Stimulated activated CD8-positive, alpha-beta memory T cell treated with anti-CD3 and anti-CD28 coated beads, Interleukin-7, amount 100 ng/mL, for 4 hours (primary cell): ENCODE measurements around the gene FBXW11.
"Not testable (repeated sequence)": the region's sequence is repeated elsewhere in the genome, so short reads cannot be mapped to it uniquely, and the experiment has no call there.

Experiments
- DNase-seq, 2 donors: peaks; one replicate each; pipeline ENCODE4 v3.0.0-alpha.2; 2020; ENCODE audit warnings: low read depth in 2 of 2

Gene FBXW11

DNA sequence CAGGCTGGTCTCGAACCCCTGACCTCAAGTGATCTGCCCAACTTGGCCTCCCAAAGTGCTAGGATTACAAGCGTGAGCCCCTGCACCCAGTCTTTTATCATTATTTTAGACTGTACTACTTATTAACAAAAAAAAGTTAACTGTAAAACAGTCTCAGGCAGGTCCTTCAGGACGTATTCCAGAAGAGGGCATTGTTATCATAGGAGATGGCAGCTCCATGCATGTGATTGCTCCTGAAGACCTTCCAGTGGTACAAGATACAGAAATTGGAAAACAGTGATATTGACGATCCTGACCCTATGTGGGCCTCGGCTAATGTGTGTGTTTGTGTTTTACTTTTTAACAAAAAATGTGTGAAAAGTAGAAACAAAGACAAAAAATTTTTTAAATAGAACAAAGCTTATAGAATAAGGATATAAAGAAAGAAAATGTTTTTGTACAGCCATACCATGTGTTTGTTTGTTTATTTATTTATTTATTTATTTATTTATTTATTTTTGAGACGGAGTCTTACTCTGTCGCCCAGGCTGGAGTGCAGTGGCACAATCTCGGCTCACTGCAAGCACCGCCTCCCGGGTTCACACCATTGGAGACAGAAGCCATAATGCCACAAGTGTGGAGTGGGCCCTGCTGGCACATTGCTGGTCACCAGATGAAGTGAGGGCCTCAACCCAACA lies 13.8 kb upstream of the FBXW11 start:
- DNase-seq: not testable (repeated sequence)

DNA sequence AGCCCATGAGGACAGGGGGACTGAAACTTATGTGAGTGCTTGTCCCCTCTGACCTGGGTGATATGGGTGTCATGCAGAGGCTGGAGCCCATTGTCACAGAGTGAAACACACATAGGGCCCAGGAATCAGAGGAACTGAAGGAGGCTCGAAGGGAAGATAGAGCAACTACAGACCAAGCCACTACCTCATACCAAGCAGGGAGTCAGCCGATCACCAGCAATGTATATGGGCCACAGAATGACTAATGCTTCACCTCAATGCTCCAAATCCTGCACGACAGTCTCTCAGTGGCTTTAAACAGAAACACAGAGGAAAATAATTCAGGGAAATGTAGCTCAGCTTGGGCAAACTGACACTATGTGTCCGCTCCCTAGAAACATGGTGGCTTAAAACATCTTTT lies 8.9 kb upstream of the FBXW11 start:
- DNase-seq: no peak

DNA sequence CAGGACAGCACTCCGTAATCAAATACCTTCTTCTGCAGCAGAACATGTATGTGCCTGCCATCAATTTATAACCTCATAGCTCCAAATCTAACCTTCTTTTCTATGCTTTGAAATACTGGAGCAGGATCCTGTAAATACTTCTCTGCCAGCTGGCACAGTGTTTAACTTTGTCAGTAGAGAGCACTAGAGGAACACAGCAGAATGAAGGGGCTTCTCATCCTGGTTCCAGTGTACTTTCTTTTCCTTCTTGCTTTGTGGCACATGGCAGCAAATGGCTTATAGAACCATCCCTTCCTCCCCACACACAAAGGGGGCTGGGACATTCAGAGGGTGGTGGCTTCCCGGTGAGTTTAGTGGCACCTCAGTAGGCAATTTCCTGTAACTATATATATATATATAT lies 3.8 kb upstream of the FBXW11 start:
- DNase-seq: no peak

DNA sequence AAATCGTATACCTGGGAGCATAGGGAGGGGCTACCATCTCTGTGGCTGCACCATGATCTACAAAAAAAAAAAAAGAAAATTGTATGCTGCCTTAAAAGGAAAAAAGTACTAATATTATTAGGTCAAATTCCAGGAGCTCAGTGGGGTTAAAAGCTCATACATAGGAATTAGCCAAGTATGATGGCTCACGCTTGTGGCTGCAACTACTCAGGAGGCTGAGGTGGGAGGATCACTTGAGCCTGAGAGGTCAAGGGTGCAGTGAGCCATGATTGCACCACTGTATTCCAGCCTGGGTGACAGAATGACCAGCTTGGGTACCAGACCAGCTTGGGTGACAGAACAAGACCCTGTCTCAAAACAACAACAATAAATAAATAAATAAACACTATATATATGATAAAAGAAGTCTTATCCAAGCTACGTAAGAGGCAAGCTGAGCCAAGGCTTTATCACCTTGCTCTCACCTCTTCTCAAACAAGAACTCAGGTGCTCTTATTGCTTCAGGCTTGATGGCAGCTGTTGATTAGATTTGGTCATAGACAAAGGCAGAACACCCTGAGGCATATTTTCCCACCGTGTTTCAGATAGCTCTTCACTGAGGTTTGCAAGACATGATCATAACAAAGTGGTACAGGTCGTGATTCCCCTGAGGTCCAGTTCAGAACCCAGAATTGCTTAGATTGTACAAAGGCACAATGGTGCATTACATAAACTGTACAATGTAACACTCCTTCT lies 3.3 kb upstream of the FBXW11 start:
- no peak for DNase-seq

DNA sequence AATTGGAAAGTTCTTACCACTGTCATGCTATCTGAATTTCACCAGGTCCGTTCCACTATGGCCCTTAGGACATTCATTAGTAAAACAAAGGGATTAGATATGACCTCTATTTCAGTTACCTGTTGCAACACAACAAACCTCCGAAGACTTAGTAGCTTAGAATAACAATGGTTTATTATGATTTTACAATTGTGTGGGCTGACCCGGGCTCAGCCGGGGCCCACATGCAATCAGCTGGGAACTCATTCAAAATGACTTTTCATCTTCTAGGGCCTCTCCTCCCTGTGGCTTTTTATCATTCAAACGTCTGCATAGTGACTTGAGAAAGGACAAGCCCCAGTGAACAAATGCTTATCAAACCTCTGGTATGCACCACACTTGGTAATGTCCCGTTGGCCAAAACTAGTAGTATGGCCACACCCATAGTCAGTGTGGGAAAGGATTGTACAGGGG lies 2.3 kb upstream of the FBXW11 start:
- DNase-seq: no peak

DNA sequence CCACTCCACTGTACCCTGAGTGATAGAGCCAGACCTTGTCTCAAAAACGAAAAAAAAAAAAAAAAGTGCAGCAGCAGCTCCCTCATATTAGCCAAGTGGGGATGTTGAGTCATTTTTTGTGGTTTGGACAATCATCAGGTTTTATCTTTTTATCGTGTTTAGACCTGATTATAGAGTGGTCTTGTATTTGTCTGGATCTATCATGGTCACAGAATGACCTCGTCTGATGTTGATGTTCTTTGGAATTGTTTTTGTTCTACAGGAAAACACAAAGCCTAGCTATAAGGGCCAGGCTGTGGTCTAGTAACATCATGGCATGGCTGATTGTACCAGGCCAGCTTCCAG lies 1.6 kb upstream of the FBXW11 start:
- DNase-seq: no peak

DNA sequence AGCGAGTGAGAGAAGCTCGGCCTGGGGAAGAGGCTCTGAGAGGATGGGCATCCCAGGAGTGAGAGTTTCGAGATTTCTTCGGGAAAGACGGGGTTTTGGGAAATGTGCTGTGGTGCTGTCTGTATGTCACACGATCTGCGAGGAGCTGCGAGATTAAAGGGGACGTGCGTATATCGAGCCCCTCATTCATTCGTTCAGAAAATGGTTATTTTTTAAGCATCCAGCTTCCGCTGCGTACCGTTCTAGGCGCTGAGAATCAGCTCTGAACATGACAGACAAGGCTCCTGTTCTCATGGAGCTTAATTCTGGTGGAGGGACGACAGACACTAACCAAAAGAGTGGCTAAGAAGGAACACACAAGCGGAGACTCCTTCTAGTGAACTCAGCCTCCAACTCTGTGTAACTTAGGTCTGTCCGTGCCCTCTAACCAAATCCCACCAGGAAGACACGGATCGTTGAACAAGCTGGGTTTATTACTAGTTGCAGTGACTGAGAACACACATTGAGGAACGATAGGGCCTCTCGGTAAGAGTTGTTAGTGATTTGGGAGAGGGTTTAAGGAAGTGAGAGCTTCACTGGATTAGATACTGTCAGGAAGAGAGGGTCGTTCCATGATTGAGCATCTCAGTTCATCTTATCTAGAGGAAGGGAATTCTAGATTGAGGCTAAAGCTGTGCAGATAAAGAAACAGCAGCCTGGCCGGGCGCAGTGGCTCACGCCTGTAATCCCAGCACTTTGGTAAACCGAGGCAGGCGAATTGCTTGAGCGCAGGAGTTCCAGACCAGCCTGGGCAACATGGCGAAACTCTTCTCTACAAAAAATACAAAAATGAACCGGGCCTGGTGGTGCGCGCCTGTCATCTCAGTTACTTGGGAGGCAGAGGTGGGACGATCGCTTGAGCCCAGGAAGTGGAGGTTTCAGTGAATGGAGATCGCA lies 1.0 kb upstream of the FBXW11 start:
- DNase-seq: no peak

DNA sequence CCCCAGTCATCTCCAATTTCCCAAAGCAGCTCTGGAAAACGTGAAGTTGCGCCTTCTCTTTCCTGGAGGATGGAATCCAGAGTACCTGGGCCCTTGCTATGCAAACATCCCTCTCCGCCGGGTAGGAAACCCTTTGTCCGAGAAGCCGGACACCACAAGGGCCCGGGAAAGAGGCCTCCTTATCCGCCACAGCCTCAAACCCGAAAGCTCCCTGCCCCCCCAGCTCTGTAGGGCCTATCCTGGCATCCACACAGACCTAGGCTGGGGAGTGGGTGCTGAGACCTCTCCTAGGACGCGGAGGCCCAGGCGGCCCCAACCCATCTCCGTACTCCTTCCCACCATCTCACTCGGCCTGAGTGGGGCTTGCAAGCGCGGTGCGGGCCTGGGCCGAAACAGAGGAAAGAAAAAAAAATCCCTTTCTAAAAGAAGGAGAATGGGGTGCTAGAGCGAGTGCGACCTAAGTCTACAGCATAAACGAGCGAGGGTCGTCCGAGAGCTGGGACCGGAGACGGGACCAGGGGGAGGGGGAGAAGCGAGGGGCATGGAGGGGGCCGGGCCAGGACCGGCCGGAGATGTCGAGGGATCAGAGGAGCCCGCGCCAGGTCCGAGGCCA lies 624 bp downstream of the FBXW11 start:
- no peak for DNase-seq

DNA sequence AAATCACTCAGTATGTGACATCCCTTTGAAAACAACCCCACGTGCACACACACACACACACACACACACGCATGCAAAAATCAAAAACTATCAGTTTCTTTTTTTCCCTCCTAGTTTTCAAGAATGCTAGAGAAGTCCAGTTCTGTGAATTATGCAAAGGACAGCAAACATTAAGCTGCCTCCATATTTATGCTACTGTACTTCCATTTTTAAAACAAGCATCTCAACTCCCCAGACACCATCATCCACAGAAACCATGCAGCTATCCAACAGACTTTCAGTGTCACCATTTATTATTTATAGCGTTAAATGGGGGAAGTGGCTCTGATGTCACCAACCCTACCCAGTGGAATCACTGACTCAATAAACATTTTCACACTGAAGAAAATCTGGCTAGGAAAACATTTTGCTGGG lies 1.6 kb downstream of the FBXW11 start:
- no peak for DNase-seq

DNA sequence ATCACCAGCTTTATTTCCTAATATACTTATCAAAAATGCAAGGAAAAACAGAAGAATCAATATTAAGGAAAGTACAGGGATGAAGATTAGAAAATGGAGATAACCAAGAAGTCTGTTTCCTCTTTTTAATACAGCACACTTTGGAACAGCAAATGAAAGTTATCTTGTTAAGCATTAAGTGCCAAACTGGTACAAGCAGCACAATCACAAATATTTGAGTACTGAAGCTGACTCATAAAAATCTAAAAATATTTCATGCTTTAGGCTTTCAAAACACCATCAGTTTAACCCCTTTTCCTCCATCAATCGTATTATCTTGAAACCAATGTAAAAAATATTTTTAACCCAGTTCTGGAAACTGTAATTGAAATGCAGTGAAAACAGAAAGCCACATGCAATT lies 2.7 kb downstream of the FBXW11 start:
- DNase-seq: no peak

DNA sequence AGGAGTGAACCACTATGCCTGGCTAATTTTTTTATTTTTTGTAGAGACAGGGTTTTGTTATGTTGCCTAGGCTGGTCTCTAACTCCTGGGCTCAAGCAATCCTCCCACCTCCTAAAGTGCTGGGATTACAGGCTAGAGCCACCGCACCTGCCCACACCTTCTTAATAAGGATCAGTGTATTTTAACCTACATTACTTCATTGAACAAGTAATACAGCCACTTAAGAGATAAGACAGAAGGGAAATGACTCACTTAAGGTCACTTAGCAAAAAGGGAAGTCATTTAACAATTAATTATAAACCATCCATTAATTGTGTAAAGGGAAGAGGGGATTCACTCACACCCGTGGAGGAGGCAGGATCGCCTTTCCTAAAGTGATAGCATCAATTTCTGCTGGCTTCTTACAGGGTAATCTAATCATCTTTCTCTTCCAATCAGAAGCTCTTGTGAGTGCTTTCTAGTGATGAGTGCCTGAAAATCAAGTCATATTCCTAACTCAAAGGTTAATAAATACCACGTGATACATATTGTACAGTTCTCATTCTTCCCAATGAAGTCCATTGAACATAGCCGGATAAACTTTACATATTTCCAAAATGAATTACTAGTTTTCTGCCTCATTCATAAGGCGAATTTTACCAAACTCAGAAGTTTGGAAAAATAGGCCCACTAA lies 3.5 kb downstream of the FBXW11 start:
- no peak for DNase-seq

DNA sequence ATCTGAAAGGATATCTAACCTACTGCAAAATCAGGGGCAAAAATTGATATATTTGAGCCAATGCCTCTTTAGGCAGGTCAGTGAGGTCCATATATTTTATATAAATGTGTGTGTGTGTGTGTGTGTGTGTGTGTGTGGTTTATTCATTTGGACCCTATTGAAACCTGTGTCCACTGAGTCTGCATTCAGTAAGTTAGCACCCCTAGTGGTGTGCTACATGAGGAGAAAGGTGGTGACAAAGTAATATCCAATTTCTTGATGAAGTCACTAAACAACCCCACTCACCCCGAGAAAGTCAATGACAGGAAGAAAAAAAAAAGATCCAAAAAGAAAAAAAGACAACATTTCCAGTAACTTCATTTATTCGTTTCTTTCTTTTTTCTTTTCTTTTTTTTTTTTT lies 4.1 kb downstream of the FBXW11 start:
- no peak for DNase-seq

DNA sequence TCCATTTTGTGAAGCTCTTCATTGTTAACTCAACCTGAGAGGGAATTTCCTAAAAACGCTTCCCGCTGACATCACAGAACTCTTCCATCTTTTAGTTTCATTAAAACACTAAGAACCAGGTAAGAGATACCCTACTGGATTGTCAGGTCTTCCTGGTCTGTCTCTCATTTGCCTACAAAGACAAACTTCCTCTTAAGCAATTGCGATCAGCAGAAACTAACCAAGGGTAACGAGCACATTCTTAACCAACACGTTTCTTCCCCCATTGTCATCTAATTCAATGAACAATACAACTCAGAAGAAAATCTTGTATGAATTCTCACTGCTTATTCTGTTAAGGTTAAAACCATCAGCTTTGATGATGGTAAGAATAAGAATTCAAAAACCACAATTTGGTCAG lies 6.6 kb downstream of the FBXW11 start:
- no peak for DNase-seq

DNA sequence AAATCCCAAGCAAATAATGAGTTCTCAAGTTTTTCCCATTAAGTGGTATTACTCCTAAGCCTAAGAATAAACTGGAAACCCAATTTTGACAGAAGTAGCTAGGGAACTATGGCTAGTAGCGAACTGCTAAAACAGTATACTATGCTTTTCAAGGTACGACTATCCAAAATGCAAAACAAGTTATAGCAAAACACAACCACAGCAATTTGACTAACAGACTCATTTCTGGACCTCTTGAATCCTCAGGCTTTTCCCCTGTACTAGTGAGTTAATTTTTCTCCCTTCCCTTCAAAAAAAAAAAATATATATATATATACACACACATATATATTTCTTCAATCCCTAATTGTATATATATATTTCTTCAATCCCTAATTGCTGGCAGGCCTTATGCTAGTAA lies 7.3 kb downstream of the FBXW11 start:
- DNase-seq: no peak

DNA sequence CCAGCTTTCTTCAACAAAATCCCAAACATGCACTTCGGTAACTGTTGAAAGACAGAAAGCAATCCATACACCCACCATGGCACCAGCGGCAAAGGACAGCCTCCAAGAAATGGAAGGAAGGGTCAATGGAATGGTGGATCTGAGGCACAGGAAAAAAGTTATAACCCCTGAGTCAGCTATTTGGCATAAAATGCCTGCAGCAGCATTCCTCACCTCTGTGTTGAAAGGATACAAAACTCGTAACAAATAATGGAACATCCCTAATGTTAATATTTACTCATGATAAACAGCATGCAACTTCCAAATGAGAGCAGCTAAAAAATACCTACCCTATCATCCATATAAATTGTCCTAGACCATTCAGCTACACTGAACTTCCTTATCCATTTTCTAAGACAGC lies 9.4 kb downstream of the FBXW11 start:
- DNase-seq: no peak

DNA sequence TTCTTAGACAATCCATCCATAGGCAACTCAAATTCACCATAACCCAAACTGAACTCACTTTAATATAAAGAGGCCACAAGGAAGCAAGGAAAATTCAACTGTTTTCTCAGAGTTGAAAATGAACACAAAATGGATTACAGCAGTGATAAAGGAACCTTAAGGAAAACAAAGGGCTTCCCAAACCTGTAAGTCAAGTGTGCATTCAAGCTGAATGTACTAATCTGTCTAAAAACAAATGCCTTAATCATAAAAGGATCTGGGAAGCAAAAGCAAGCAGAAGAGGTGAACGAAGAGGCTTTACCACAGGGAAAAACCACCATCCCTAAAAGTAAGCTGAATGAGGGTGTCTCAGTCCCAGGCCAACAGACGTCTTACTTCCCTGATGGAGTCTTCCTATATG lies 13.6 kb downstream of the FBXW11 start:
- DNase-seq: no peak

DNA sequence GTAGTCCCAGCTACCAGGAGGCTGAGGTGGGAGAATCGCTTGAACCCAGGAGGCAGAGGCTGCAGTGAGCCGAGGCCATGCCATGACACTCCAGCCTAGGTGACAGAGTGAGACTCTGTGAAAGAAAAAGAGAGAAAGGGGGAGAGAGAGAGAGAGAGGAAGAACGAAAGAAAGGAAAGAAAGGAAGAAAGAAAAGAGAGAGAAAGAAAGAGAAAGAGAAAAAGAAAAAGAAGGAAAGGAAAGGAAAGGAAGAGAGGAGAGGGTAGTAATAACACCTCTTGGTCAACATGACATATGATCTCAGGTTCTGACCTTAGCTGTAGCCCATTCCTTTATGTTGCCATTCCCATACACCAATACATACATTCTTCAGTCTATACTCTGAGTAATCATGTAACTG lies 14.1 kb downstream of the FBXW11 start:
- DNase-seq: no peak

DNA sequence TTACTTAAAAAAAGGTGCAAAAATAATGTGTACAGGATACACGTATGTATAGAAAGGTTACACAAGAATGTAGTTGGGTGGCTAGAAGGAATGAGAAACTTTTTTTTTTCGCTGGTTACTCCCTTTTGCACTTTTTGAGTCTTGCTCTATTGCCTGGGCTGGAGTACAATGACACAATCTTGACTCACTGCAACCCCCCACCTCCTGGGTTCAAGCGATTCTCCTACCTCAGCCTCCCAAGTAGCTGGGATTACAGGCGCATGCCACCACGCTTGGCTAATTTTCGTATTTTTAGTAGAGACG lies 15.8 kb downstream of the FBXW11 start:
- no peak for DNase-seq

DNA sequence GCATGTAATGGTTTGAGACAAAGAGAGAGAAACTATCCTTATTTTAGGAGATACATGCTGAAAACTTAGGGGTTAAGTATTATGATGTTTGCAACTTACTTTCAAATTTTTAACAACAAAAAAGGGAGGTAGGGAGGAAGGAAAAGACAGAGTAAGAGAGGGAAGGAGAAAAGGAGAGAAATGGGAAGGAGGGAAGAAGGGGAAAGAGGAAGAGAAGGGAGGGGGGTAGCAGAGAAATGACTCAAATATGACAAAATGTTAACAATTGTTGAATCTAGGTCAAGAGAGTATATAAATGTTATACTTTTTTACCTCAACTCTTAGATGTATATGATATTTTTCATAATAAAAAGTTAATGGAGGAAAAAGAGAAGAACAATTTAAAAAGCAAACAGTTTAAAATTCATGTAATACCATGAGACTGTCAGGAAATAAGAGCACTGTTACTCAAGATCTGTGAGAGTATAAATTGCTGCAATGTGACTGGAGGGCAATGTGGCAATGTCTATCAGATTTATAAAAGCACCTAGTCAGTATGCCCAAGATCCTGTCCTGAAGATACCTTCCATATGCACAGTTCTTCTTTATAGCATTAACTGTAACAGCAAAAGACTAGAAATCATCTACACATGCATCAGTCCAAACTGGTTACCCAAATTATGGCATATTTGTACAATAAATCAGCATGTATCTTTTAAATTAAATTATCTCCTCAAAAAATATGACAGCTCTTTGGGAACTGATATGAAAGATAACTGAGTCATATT lies 16.3 kb downstream of the FBXW11 start:
- DNase-seq: no peak

DNA sequence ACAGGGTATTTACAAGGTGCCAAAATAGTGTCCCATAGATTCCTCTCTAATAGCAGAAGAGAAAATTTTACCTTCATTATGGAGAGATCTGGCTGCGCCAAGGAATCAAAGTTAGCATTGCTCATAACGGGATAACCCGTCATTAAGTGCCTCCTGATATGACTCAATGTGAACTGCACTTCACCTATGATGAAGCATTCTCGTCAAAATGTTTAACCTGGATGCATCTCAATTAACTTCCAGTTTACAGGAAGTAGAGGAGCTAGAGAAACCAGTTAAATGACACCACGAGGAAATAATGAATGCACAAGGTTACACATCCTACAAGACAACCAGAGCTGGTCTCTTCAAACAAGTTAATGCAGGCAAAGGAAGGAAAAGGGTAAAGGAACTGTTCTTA lies 17.2 kb downstream of the FBXW11 start:
- DNase-seq: no peak

DNA sequence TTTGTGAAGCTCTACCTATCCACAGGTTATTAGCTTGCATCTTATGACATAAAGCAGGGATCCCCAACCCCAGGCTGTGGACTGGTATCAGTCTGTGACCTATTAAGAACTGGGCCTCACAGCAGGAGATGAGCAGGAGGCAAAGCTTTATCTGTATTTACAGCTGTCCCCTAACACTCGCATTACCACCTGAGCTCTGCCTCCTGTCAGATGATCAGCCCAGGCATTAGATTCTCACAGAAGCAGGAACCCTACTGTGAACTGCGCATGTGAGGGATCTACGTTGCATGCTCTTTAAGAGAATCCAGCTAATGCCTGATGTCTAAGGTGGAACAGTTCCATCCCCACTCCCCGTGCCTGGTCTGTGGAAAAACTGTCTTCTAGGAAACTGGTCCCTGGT lies 19.7 kb downstream of the FBXW11 start:
- DNase-seq: no peak
